Progenitor cell of endocrine pancreas (in vitro differentiated cells): ENCODE data around the gene MMP11. TPM values are rescaled to one million over a fixed set of nuclear protein-coding genes. Genes with fewer than 3 reads are reported as not detected.
A peak's percentile ranks its signal among the peaks of the same experiment; 100 is the strongest.

Experiments
- DNase-seq: peaks from one replicate; pipeline ENCODE4 v3.0.0; 2021; ENCODE audit warnings: low spot score; ENCODE audit not compliant: unreplicated experiment
- H3K27ac Mint-ChIP-seq: 2 replicates; pipeline ENCODE4 v1.8.0; 2021; ENCODE audit warnings: mild to moderate bottlenecking, moderate library complexity, mixed read lengths
- H3K27me3 Mint-ChIP-seq: 2 replicates; pipeline ENCODE4 v1.8.0; 2021; ENCODE audit warnings: mixed read lengths
- H3K36me3 Mint-ChIP-seq: 2 replicates; pipeline ENCODE4 v1.8.0; 2022; ENCODE audit warnings: mixed read lengths; ENCODE audit not compliant: insufficient read depth
- H3K4me1 Mint-ChIP-seq: 2 replicates; pipeline ENCODE4 v1.8.0; 2021; ENCODE audit warnings: low read depth, mixed read lengths
- H3K4me3 Mint-ChIP-seq: 2 replicates; pipeline ENCODE4 v1.8.0; 2021; ENCODE audit warnings: low read depth, mild to moderate bottlenecking, moderate library complexity, mixed read lengths
- H3K9me3 Mint-ChIP-seq: 2 replicates; pipeline ENCODE4 v1.8.0; 2021; ENCODE audit warnings: low read depth, mixed read lengths
- total RNA-seq: library from RNA; stranded (reverse); gene quantifications from 2 replicates; pipeline ENCODE4 v1.2.1, GENCODE V29; 2021
- TF ChIP-seq, protein P1 (sequence below): fragments of 200-600 bp; sonication (generic); IDR thresholded peaks from one replicate; pipeline ENCODE4 v1.5.0; 2021; ENCODE audit warnings: antibody characterized with exemption, mild to moderate bottlenecking; ENCODE audit not compliant: unreplicated experiment

MMP11 gene
- total RNA-seq, 1 donor from 2014 or later, result 50.2 TPM

DNA sequence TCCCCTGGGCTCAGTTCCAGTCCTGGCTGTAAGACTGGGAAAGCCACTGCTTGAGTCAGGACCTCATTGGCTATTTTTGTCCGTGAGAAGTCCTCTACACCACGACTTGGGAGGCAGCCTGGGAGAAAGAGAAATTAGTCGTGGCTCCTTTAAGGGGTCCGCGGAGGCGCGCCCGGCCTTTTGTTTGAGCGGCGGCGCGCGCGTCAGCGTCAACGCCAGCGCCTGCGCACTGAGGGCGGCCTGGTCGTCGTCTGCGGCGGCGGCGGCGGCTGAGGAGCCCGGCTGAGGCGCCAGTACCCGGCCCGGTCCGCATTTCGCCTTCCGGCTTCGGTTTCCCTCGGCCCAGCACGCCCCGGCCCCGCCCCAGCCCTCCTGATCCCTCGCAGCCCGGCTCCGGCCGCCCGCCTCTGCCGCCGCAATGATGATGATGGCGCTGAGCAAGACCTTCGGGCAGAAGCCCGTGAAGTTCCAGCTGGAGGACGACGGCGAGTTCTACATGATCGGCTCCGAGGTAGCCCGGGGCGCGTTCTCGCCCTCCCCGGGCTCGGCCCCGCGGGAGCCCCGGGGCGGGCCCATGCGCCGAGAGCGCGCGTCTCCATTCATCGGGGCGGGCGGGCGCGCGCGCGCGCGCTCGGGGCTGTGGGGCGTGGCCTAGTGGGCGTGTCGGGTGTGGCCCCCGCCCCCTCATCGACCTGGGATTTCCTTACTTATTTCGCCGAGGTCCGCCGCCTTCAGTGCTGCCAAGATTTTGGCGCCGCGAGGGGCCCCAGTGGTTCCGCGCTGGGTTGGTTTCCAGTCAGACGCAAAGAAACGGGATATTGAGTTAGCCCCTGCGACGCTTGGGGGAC lies 14.3 kb downstream of the MMP11 start, which contains the start of gene SMARCB1:
SMARCB1 (plus strand) TSS at position 215 of the 848 bp plus-strand sequence; CDS start at position 419, 204 bp downstream.
- no peaks in the 10 kb centered on the region for H3K27me3 Mint-ChIP-seq
- no peaks in the 10 kb centered on the region for H3K9me3 Mint-ChIP-seq
- peaks cover 2% of the 10 kb centered on the region for H3K36me3 Mint-ChIP-seq
- H3K4me3 Mint-ChIP-seq, result peak within 1 kb of the TSS; percentile 87
- DNase-seq, result peak; percentile 82
- peak within 1 kb of the TSS; percentile 90 for H3K27ac Mint-ChIP-seq
- H3K4me1 Mint-ChIP-seq, result peaks cover 31% of the 10 kb centered on the region
- TF ChIP-seq, protein P1, sequence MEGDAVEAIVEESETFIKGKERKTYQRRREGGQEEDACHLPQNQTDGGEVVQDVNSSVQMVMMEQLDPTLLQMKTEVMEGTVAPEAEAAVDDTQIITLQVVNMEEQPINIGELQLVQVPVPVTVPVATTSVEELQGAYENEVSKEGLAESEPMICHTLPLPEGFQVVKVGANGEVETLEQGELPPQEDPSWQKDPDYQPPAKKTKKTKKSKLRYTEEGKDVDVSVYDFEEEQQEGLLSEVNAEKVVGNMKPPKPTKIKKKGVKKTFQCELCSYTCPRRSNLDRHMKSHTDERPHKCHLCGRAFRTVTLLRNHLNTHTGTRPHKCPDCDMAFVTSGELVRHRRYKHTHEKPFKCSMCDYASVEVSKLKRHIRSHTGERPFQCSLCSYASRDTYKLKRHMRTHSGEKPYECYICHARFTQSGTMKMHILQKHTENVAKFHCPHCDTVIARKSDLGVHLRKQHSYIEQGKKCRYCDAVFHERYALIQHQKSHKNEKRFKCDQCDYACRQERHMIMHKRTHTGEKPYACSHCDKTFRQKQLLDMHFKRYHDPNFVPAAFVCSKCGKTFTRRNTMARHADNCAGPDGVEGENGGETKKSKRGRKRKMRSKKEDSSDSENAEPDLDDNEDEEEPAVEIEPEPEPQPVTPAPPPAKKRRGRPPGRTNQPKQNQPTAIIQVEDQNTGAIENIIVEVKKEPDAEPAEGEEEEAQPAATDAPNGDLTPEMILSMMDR, result no peak

DNA sequence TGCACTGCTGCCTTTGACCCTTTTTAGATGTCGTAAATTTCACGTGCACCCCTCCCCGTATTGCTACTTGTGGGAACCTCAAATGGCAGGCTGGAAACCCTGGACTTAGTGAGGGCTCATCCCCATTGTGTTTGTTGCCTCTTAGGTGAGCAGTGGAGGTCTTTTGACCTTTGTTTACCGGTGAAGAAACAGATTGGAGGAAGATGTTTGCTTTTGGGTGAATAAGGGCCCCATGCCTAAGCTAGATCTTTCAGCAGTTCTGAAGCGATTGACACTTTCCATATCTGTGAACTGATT lies 14.9 kb downstream of the MMP11 start:
- H3K4me3 Mint-ChIP-seq, result peak overlapping the region; percentile 87
- peak overlapping the region; percentile 77 for H3K27ac Mint-ChIP-seq
- H3K27me3 Mint-ChIP-seq, result no peaks in the 10 kb centered on the region
- H3K9me3 Mint-ChIP-seq, result no peaks in the 10 kb centered on the region
- DNase-seq, result no peak
- peaks cover 2% of the 10 kb centered on the region for H3K36me3 Mint-ChIP-seq
- TF ChIP-seq, protein P1, result no peak
- peaks cover 31% of the 10 kb centered on the region for H3K4me1 Mint-ChIP-seq

DNA sequence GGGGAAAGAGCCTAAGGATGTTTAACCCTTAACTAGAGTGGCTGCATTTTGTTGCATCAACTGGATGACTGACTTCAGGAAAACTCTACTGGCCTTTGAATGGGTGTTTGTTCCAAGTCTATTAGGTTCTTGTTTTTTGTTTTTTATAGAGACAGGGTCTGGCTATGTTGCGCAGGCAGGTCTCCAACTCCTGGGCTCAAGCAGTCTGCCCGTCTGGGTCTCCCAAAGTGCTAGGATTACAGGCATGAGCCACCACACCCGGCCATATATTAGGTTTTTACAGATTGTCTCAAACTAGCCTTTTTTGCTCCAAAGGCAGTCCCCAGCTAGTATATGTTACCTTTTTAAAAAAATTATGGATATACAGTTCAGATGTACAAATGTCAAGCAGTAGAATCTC lies 15.3 kb downstream of the MMP11 start:
- H3K4me3 Mint-ChIP-seq, result peak overlapping the region; percentile 87
- H3K27ac Mint-ChIP-seq, result peak overlapping the region; percentile 77
- peaks cover 3% of the 10 kb centered on the region for H3K36me3 Mint-ChIP-seq
- TF ChIP-seq, protein P1, result no peak
- H3K9me3 Mint-ChIP-seq, result no peaks in the 10 kb centered on the region
- no peaks in the 10 kb centered on the region for H3K27me3 Mint-ChIP-seq
- DNase-seq, result no peak
- peaks cover 31% of the 10 kb centered on the region for H3K4me1 Mint-ChIP-seq

DNA sequence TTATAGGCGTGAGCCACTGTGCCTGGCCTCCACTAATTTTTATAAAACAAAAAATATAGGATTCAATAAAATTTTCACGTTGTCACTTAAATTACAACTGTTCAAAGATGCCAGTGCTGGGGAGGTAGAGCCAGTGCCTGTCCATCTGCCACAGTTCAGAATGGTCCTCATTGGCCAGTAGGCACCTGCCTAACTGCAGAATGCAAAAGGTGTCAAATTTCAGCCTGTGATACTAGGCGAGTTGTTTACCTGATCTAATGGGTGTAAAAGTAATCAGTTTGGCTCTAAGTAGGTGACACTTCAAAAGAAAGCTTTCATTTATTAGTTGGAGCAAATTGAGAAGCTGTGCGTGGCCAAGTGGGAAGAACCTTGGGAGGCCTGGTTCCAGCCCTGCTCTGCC lies 16.5 kb downstream of the MMP11 start:
- H3K4me3 Mint-ChIP-seq, result peak overlapping the region; percentile 69
- H3K4me1 Mint-ChIP-seq, result peaks cover 31% of the 10 kb centered on the region
- peak overlapping the region; percentile 71 for H3K27ac Mint-ChIP-seq
- H3K9me3 Mint-ChIP-seq, result no peaks in the 10 kb centered on the region
- H3K27me3 Mint-ChIP-seq, result no peaks in the 10 kb centered on the region
- TF ChIP-seq, protein P1, result no peak
- no peak for DNase-seq
- H3K36me3 Mint-ChIP-seq, result peaks cover 7% of the 10 kb centered on the region

DNA sequence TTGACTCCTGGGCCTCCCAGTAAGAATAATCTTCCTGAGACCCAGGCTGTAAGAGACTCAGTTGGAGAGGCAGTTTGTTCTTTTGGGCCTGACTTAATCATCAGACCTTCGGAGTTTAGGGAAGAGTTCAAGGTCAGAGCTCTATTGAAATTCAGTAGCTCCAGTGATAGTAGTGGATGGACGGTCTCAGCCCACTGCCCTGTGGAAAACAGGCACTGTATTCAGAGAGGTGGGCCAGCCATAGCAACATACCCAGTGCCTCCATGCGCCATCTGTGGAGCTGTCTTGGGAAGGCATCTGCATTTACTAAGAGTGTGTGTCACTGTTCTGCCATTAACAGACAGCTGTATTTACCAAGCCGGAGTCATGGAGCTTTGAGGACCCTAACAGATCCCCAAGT lies 17.0 kb downstream of the MMP11 start:
- H3K27ac Mint-ChIP-seq, result peak overlapping the region; percentile 71
- no peak for DNase-seq
- H3K36me3 Mint-ChIP-seq, result peaks cover 9% of the 10 kb centered on the region
- no peaks in the 10 kb centered on the region for H3K27me3 Mint-ChIP-seq
- H3K9me3 Mint-ChIP-seq, result no peaks in the 10 kb centered on the region
- TF ChIP-seq, protein P1, result no peak
- peaks cover 28% of the 10 kb centered on the region for H3K4me1 Mint-ChIP-seq
- peak overlapping the region; percentile 69 for H3K4me3 Mint-ChIP-seq
